A549 (cell line): ENCODE results near the gene MRPL4. TPM values are rescaled to one million over a fixed set of nuclear protein-coding genes. Genes with fewer than 3 reads are reported as not detected.

Source experiments
- ATAC-seq, 2 experiments: fragments of 200-7000 bp in 1 of 2; fragments of >200 bp in 1 of 2; cut with Nextera tagmentation in 1 of 2; cut with Tn5 transposase in 1 of 2; 3 replicates each; pipeline versions ENCODE4 v1.8.0 to v1.9.1; 2018 to 2020; ENCODE audit warnings: mild to moderate bottlenecking in 1 of 2, moderate library complexity in 1 of 2
- CTCF ChIA-PET: fragments of 300-600 bp; sonication (Branson Sonifier 250); formaldehyde crosslinking; extraction: SDS; loops from one replicate; lab custom pipeline; 2021; ENCODE audit warnings: antibody characterized with exemption, inconsistent platforms; lab: Yijun Ruan, JAX
- POLR2A ChIA-PET: fragments of 350-600 bp; formaldehyde crosslinking; extraction: SDS; loops from one replicate; lab custom pipeline; 2021; ENCODE audit warnings: antibody characterized with exemption, inconsistent platforms; lab: Yijun Ruan, JAX
- DNase-seq, 2 experiments: peaks; one replicate each; pipeline versions ENCODE4 v3.0.0 to v3.0.0-alpha.2; 2011 to 2016; ENCODE audit warnings: low read depth in 1 of 2, low spot score in 1 of 2
- FAIRE-seq: peaks from 2 replicates; lab custom pipeline; 2011; peaks lifted over from hg19 to GRCh38; lab: Jason Lieb, UNC
- H3K27ac ChIP-seq, 2 experiments: fragments of >200 bp; sonication (Bioruptor Twin); formaldehyde crosslinking; 3 replicates each; pipeline ENCODE4 v1.5.1; 2016 to 2017
- H3K4me1 ChIP-seq: fragments of >200 bp; sonication (Bioruptor Twin); formaldehyde crosslinking; 3 replicates; pipeline ENCODE4 v1.6.1; 2016
- H3K4me2 ChIP-seq: fragments of >200 bp; sonication (Bioruptor Twin); formaldehyde crosslinking; 3 replicates; pipeline ENCODE4 v1.6.1; 2016
- H3K4me3 ChIP-seq: fragments of >200 bp; sonication (Bioruptor Twin); formaldehyde crosslinking; 3 replicates; pipeline ENCODE4 v1.5.1; 2016
- H3K9me3 ChIP-seq: fragments of >200 bp; sonication (Bioruptor Twin); formaldehyde crosslinking; 3 replicates; pipeline ENCODE4 v1.6.1; 2016
- CBX8 ChIP-seq: fragments of 200-600 bp; sonication (generic); IDR thresholded peaks from 2 replicates; pipeline ENCODE4 v1.6.1; 2016
- CHD4 ChIP-seq: fragments of 200-600 bp; sonication (generic); IDR thresholded peaks from 2 replicates; pipeline ENCODE4 v1.6.1; 2016; ENCODE audit warnings: antibody characterized with exemption, mild to moderate bottlenecking, borderline replicate concordance
- EHF ChIP-seq: fragments of 250-450 bp; sonication (Bioruptor Pico); IDR thresholded peaks from 2 replicates; pipeline ENCODE4 v1.5.0; 2020; ENCODE audit warnings: mild to moderate bottlenecking
- EHMT2 ChIP-seq: fragments of 200-600 bp; sonication (generic); IDR thresholded peaks from 2 replicates; pipeline ENCODE4 v1.6.1; 2016; ENCODE audit warnings: antibody characterized with exemption, low read depth, mild to moderate bottlenecking, moderate library complexity
- EP300 ChIP-seq, 2 experiments: fragments of >200 bp; sonication (Bioruptor Twin); formaldehyde crosslinking; IDR thresholded peaks; 2 replicates in 1 of 2; 3 replicates in 1 of 2; pipeline ENCODE4 v1.6.1; 2016 to 2017
- FOSL2 ChIP-seq, 2 experiments: fragments of 450-650 bp in 1 of 2; fragments of >200 bp in 1 of 2; sonication (Bioruptor Twin) in 1 of 2; formaldehyde crosslinking; IDR thresholded peaks; 2 replicates each; pipeline versions ENCODE4 v1.5.0 to v1.6.1; 2016 to 2020; ENCODE audit warnings: mild to moderate bottlenecking in 1 of 2, moderate library complexity in 1 of 2
- HES2 ChIP-seq: fragments of >200 bp; sonication (Bioruptor Twin); formaldehyde crosslinking; IDR thresholded peaks from 2 replicates; pipeline ENCODE4 v1.6.1; 2016
- HMGXB4 ChIP-seq: fragments of 250-450 bp; sonication (Bioruptor Pico); IDR thresholded peaks from 2 replicates; pipeline ENCODE4 v1.5.0; 2021; ENCODE audit warnings: mild to moderate bottlenecking, moderate library complexity, borderline replicate concordance
- HOXA7 ChIP-seq: fragments of 250-450 bp; sonication (Bioruptor Pico); IDR thresholded peaks from 2 replicates; pipeline ENCODE4 v1.5.0; 2020; ENCODE audit warnings: mild to moderate bottlenecking, moderate library complexity
- HOXB13 ChIP-seq: fragments of 250-450 bp; sonication (Bioruptor Pico); IDR thresholded peaks from 2 replicates; pipeline ENCODE4 v1.5.0; 2020; ENCODE audit warnings: low read depth, mild to moderate bottlenecking, moderate library complexity
- MAZ ChIP-seq: fragments of 150-350 bp; IDR thresholded peaks from 2 replicates; pipeline ENCODE4 v1.6.1; 2014; ENCODE audit warnings: antibody characterized with exemption, low read depth, low read length, borderline replicate concordance
- NPAS2 ChIP-seq: fragments of 250-450 bp; sonication (Bioruptor Pico); IDR thresholded peaks from 2 replicates; pipeline ENCODE4 v1.8.0; 2022; ENCODE audit warnings: mild to moderate bottlenecking, moderate library complexity, borderline replicate concordance
- POLR2A ChIP-seq: IDR thresholded peaks from 2 replicates; pipeline ENCODE4 v1.6.1; 2012; ENCODE audit warnings: mild to moderate bottlenecking, low read length
- RARB ChIP-seq: fragments of 250-450 bp; sonication (Bioruptor Pico); IDR thresholded peaks from 2 replicates; pipeline ENCODE4 v1.8.0; 2021; ENCODE audit warnings: mild to moderate bottlenecking, moderate library complexity
- REST ChIP-seq: fragments of 200-600 bp; sonication (generic); IDR thresholded peaks from 2 replicates; pipeline ENCODE4 v1.6.1; 2016; ENCODE audit warnings: antibody characterized with exemption, mild to moderate bottlenecking, moderate library complexity
- ZSCAN20 ChIP-seq: fragments of 250-450 bp; sonication (Bioruptor Pico); IDR thresholded peaks from 2 replicates; pipeline ENCODE4 v1.8.0; 2022; ENCODE audit warnings: mild to moderate bottlenecking, moderate library complexity
- WGBS: methylation state at CpG from one replicate; pipeline ENCODE4 v1.1.6; 2017; ENCODE audit errors: missing lambda C conversion rate; 5-methylcytosine and 5-hydroxymethylcytosine counted together
- polyA plus RNA-seq, 4 experiments: library from polyadenylated mRNA; depleted of rRNA in 3 of 4; stranded (reverse); fragments of >200 nt; fragmentation: RNase III in 1 of 4; extraction: RNeasy Plus Mini Kit Qiagen cat#74134 plus additional on column Dnase treatment in 1 of 4; gene quantifications; 2 replicates in 3 of 4; 3 replicates in 1 of 4; pipeline ENCODE4 v1.2.3, GENCODE V29; 2011 to 2017
- TF ChIP-seq, protein P1 (sequence below): fragments of >200 bp; sonication (Bioruptor Twin); formaldehyde crosslinking; IDR thresholded peaks from 3 replicates; pipeline ENCODE4 v1.5.1; 2016
- TF ChIP-seq, protein P2 (sequence below): fragments of >200 bp; sonication (Bioruptor Twin); formaldehyde crosslinking; IDR thresholded peaks from 3 replicates; pipeline ENCODE4 v1.6.1; 2016
- TF ChIP-seq, protein P3 (sequence below): fragments of 150-350 bp; IDR thresholded peaks from 2 replicates; pipeline ENCODE4 v1.6.1; 2014; ENCODE audit warnings: low read depth, mild to moderate bottlenecking, low read length
- TF ChIP-seq, protein P4 (sequence below): fragments of 250-450 bp; sonication (Bioruptor Pico); IDR thresholded peaks from 2 replicates; pipeline ENCODE4 v1.5.0; 2020; ENCODE audit warnings: low read depth, mild to moderate bottlenecking, moderate library complexity

The MRPL4 gene
- polyA plus RNA-seq, 2 of the 4 experiments (the other 2 are of a cell fraction) = 26.4 to 52.2 TPM

DNA sequence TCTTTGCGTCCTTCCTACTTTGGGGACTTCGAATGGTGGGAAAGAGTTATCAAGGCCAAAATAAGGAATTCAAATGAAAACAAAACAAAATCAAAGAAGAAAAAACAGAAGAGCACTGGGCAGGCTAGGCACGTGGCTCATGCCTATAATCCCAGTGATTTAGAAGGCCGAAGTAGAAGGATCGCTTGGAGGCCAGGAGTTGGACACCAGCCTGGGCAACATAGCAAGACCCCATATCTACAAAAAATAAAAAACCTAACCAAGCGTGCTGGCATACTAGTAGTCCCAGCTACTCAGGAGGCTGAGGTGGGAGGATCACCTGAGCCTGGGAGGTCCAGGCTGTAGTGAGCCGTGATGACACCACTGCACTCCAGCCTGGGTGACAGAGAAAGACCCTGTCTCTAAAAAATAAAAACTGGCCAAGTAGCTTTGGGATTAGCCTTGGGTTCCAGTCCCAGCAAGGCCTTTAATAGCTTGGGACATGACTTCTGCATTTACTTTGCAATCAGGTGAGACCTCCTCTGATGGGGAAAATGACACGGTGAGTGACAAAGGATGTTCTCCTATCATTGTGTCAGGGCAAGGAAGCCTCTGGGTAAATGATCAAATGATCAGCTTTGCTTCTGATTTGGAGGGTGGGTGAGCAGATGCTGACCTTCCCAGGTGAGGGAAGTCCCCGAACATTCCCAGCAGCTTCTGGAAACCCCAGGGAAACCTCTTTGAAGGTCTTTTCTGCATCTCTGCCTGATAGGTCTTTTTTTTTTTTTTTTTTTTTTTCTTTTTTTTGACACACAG lies 26.0 kb downstream of the MRPL4 start:
- no peak for FAIRE-seq
- ChIA-PET POLR2A (interaction anchor here (1.1 kb wide), 1 partner anchor 9 kb away, joined by 3 read pairs; no protein-coding TSS in a partner anchor), CTCF (interaction anchor here (0.8 to 5.0 kb wide), 7 partner anchors 9 to 113 kb away, joined by 3 to 16 read pairs (median 5); partner anchors contain the start of gene ZGLP1)
- H3K4me2 ChIP-seq = no peak overlapping the region
- no peak for TF ChIP-seq FOSL2 (IDR thresholded peaks at IDR 0.05)
- no peak for TF ChIP-seq FOSL2 (CRISPR knock-in tag; IDR thresholded peaks at IDR 0.05)
- TF ChIP-seq NPAS2 (CRISPR knock-in tag) = no peak
- TF ChIP-seq, protein P1, sequence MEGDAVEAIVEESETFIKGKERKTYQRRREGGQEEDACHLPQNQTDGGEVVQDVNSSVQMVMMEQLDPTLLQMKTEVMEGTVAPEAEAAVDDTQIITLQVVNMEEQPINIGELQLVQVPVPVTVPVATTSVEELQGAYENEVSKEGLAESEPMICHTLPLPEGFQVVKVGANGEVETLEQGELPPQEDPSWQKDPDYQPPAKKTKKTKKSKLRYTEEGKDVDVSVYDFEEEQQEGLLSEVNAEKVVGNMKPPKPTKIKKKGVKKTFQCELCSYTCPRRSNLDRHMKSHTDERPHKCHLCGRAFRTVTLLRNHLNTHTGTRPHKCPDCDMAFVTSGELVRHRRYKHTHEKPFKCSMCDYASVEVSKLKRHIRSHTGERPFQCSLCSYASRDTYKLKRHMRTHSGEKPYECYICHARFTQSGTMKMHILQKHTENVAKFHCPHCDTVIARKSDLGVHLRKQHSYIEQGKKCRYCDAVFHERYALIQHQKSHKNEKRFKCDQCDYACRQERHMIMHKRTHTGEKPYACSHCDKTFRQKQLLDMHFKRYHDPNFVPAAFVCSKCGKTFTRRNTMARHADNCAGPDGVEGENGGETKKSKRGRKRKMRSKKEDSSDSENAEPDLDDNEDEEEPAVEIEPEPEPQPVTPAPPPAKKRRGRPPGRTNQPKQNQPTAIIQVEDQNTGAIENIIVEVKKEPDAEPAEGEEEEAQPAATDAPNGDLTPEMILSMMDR = no peak
- no peak for TF ChIP-seq HES2
- TF ChIP-seq, protein P2, sequence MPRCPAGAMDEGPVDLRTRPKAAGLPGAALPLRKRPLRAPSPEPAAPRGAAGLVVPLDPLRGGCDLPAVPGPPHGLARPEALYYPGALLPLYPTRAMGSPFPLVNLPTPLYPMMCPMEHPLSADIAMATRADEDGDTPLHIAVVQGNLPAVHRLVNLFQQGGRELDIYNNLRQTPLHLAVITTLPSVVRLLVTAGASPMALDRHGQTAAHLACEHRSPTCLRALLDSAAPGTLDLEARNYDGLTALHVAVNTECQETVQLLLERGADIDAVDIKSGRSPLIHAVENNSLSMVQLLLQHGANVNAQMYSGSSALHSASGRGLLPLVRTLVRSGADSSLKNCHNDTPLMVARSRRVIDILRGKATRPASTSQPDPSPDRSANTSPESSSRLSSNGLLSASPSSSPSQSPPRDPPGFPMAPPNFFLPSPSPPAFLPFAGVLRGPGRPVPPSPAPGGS = no peak
- no peak for TF ChIP-seq POLR2A
- TF ChIP-seq, protein P3, sequence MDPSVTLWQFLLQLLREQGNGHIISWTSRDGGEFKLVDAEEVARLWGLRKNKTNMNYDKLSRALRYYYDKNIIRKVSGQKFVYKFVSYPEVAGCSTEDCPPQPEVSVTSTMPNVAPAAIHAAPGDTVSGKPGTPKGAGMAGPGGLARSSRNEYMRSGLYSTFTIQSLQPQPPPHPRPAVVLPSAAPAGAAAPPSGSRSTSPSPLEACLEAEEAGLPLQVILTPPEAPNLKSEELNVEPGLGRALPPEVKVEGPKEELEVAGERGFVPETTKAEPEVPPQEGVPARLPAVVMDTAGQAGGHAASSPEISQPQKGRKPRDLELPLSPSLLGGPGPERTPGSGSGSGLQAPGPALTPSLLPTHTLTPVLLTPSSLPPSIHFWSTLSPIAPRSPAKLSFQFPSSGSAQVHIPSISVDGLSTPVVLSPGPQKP = no peak
- no peaks in the 10 kb centered on the region for H3K9me3 ChIP-seq
- peaks cover under 1% of the 10 kb centered on the region; the same call in 1 of the 3 replicates for H3K4me1 ChIP-seq
- ATAC-seq = no peak
- no peak overlapping the region for H3K27ac ChIP-seq
- no peak for DNase-seq
- H3K4me3 ChIP-seq = no peak overlapping the region
- WGBS = 81% methylated on average over 9 of the region's 9 CpGs

DNA sequence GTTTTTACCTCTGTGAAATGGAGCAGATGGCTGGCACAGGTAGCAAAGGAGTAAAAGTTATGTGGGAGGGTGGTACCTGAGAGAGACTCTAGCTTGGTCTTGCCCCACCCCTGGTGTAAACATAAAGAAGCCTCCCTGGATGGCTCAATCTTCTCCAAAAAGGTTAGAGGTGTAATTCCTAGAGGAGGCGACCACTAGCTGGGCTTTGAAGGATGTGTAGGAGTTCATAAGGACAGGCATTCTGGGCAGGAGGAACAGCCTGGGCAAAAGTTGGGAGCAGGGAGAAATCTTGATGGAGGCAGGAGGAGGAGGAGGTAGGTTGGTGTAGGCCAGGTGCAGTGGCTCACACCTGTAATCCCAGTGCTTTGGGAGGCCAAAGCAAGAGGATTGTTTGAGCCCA lies 26.9 kb downstream of the MRPL4 start:
- H3K9me3 ChIP-seq = no peaks in the 10 kb centered on the region
- H3K4me3 ChIP-seq = no peak overlapping the region
- ChIA-PET POLR2A (interaction anchor here (0.6 kb wide), 1 partner anchor 52 kb away, joined by 5 read pairs; no protein-coding TSS in a partner anchor), CTCF (interaction anchor here (1.3 to 5.0 kb wide), 4 partner anchors 12 to 112 kb away, joined by 5 to 16 read pairs (median 6); no protein-coding TSS in a partner anchor)
- TF ChIP-seq CHD4 = no peak
- TF ChIP-seq, protein P4, sequence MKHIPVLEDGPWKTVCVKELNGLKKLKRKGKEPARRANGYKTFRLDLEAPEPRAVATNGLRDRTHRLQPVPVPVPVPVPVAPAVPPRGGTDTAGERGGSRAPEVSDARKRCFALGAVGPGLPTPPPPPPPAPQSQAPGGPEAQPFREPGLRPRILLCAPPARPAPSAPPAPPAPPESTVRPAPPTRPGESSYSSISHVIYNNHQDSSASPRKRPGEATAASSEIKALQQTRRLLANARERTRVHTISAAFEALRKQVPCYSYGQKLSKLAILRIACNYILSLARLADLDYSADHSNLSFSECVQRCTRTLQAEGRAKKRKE (CRISPR knock-in tag) = no peak
- TF ChIP-seq MAZ = no peak
- no peak for TF ChIP-seq ZSCAN20
- no peak for TF ChIP-seq HOXB13 (CRISPR knock-in tag)
- TF ChIP-seq RARB (CRISPR knock-in tag) = no peak
- TF ChIP-seq EHMT2 = no peak
- TF ChIP-seq EP300 (IDR thresholded peaks at IDR 0.05) = no peak
- TF ChIP-seq EHF = no peak
- no peak for TF ChIP-seq HMGXB4 (CRISPR knock-in tag)
- no peak for TF ChIP-seq CBX8
- no peak for TF ChIP-seq FOSL2 (IDR thresholded peaks at IDR 0.05)
- TF ChIP-seq FOSL2 (CRISPR knock-in tag; IDR thresholded peaks at IDR 0.05) = no peak
- no peak for TF ChIP-seq POLR2A
- TF ChIP-seq HOXA7 = no peak
- TF ChIP-seq REST = no peak
- peaks cover 8% of the 10 kb centered on the region; the same call in 1 of the 3 replicates for H3K4me1 ChIP-seq
- no peak overlapping the region for H3K4me2 ChIP-seq
- 88% methylated on average over 1 of the region's 1 CpG for WGBS
- no peak overlapping the region for H3K27ac ChIP-seq
- FAIRE-seq (no peak), DNase-seq (no peak), ATAC-seq (no peak)
